Measurements from ENCODE around the gene CYP2J2.
A peak's percentile ranks its signal among the peaks of the same experiment; 100 is the strongest.

The CYP2J2 gene

DNA sequence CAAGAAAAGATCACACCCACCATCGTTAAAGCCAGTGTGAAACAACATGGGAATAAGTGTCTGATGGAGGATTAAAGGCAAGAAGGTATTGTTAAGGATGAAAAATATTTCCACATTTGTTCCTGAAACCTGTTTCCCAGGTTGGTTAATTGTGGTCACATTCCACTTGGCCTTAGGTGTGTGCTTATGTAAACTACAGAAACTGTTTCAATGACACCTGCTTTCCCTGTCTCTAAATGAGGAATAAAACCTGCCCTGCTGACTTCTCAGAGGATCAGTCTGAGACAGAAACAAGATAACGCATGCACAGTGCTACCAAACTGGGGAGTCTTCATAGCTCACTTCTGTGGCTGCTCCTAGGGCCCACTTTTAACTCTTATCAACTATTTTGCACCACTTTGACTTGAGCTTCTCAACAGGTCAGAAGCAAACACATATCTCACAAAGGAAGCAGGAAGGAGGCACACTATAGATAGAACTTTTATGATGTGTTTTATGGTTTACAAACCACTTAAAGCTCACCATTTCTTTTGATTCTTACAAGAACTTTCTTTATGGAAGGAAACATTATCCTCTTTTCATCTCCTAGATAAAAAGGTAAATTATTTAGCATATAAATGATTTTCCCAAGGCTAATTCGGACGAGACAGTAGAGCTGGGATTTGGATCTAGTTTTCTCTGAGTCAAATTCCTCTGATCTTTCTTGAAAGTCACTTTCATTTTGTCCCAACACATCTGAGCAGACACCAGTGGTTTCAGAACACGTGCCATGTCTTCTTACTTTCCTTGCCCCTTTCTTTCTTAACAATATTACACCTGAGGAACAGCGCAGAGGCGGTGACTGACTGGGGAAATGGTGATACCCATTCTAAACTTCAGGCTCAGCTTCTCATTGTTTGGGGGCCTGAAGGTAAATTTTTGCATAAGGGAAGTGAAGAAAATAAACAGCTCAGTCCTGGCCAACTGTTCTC, 33.4 kb downstream of the CYP2J2 start:
- Histone ChIP-seq H3K9ac (ENCODE audit: insufficient read length, low read depth) (no peak overlapping the region), H3K9me3 (ENCODE audit: insufficient read depth, low read length) (peaks cover 21% of the 10 kb centered on the region; the same call in 1 of the 2 replicates), H3K36me3 (ENCODE audit: insufficient read depth, insufficient read length, low read length) (no peaks in the 10 kb centered on the region), H3K27me3 (ENCODE audit: insufficient read depth, insufficient read length) (no peaks in the 10 kb centered on the region), H3K4me3 (ENCODE audit: insufficient read length, low read depth) (no peak overlapping the region), H3K4me1 (ENCODE audit: insufficient read depth, insufficient read length) (no peaks in the 10 kb centered on the region)
- TF ChIP-seq ZNF274 (IDR thresholded peaks at IDR 0.05; ENCODE audit: low read depth, low read length) (no peak), SUZ12 (IDR thresholded peaks at IDR 0.05; ENCODE audit: extremely low read depth, insufficient read depth, insufficient read length) (no peak), YY1 (IDR thresholded peaks at IDR 0.05; ENCODE audit: insufficient read depth, insufficient read length) (no peak)
- no peak for DNase-seq (ENCODE audit: low read depth, low spot score)

DNA sequence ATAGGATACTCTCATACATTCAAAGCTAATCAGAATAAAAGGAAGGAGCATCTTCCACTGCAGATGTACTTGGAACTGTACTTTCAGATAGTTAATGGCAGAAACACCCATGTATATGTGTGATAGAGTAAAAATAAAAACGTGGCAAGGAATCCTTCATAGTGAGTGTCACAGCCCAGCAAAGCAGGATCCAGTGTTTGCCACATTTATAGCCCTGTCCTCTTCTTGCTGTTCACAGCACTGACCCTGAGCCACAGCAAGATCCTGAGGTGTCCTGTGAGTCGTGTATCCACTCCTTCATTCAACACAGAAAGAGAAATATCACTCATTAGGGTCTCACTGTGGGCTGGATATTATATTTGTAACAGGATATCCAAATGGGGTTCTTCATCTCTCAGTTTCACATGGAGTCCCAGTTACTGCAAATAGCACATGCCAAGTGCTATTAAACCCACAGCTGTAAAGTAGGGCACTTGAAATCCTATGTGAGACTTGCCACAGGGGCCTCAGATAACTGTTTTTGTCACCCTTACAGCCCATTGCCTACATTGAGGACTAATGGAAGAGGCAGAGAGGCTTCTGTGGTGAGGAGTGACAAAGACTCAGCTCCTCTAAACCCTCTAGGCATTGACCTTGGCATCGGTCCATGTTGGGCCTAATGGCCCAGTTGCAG, 41.3 kb downstream of the CYP2J2 start:
- Histone ChIP-seq H3K36me3 (ENCODE audit: insufficient read depth, insufficient read length, low read length) (no peaks in the 10 kb centered on the region), H3K9me3 (ENCODE audit: insufficient read depth, low read length) (peaks cover 21% of the 10 kb centered on the region; the same call in 1 of the 2 replicates), H3K4me1 (ENCODE audit: insufficient read depth, insufficient read length) (no peaks in the 10 kb centered on the region), H3K9ac (ENCODE audit: insufficient read length, low read depth) (no peak overlapping the region), H3K4me3 (ENCODE audit: insufficient read length, low read depth) (no peak overlapping the region), H3K27me3 (ENCODE audit: insufficient read depth, insufficient read length) (no peaks in the 10 kb centered on the region)
- no peak for DNase-seq (ENCODE audit: low read depth, low spot score)
- no peak for TF ChIP-seq ZNF274 (IDR thresholded peaks at IDR 0.05; ENCODE audit: low read depth, low read length)
- TF ChIP-seq SUZ12 (IDR thresholded peaks at IDR 0.05; ENCODE audit: extremely low read depth, insufficient read depth, insufficient read length): no peak

GRCh38 chr1:59880735-59881134, 45.8 kb downstream of the CYP2J2 start:
- no peak for TF ChIP-seq SUZ12 (IDR thresholded peaks at IDR 0.05; ENCODE audit: extremely low read depth, insufficient read depth, insufficient read length)
- TF ChIP-seq ZNF274 (IDR thresholded peaks at IDR 0.05; ENCODE audit: low read depth, low read length): no peak
- TF ChIP-seq YY1 (IDR thresholded peaks at IDR 0.05; ENCODE audit: insufficient read depth, insufficient read length): no peak
- Histone ChIP-seq H3K4me1 (ENCODE audit: insufficient read depth, insufficient read length) (no peaks in the 10 kb centered on the region), H3K9ac (ENCODE audit: insufficient read length, low read depth) (no peak overlapping the region), H3K27me3 (ENCODE audit: insufficient read depth, insufficient read length) (no peaks in the 10 kb centered on the region), H3K4me3 (ENCODE audit: insufficient read length, low read depth) (no peak overlapping the region), H3K36me3 (ENCODE audit: insufficient read depth, insufficient read length, low read length) (no peaks in the 10 kb centered on the region), H3K9me3 (ENCODE audit: insufficient read depth, low read length) (no peaks in the 10 kb centered on the region; the same call in 1 of the 2 replicates)
- no peak for DNase-seq (ENCODE audit: low read depth, low spot score)

- no peak overlapping the region for H3K9ac ChIP-seq (ENCODE audit: insufficient read length, low read depth)
- TF ChIP-seq YY1 (IDR thresholded peaks at IDR 0.05; ENCODE audit: insufficient read depth, insufficient read length): no peak
- no peak for TF ChIP-seq SUZ12 (IDR thresholded peaks at IDR 0.05; ENCODE audit: extremely low read depth, insufficient read depth, insufficient read length)
- no peak for TF ChIP-seq ZNF274 (IDR thresholded peaks at IDR 0.05; ENCODE audit: low read depth, low read length)
- H3K4me3 ChIP-seq (ENCODE audit: insufficient read length, low read depth): no peak overlapping the region
- H3K9me3 ChIP-seq (ENCODE audit: insufficient read depth, low read length): no peaks in the 10 kb centered on the region; the same call in 1 of the 2 replicates
- DNase-seq (ENCODE audit: low read depth, low spot score): no peak
- H3K36me3 ChIP-seq (ENCODE audit: insufficient read depth, insufficient read length, low read length): no peaks in the 10 kb centered on the region
- H3K27me3 ChIP-seq (ENCODE audit: insufficient read depth, insufficient read length): no peaks in the 10 kb centered on the region
- H3K4me1 ChIP-seq (ENCODE audit: insufficient read depth, insufficient read length): no peaks in the 10 kb centered on the region
These were observed 46.5 kb downstream of the CYP2J2 start for GRCh38 chr1:59879996-59880505.

- Histone ChIP-seq H3K36me3 (ENCODE audit: insufficient read depth, insufficient read length, low read length) (no peaks in the 10 kb centered on the region), H3K9me3 (ENCODE audit: insufficient read depth, low read length) (no peaks in the 10 kb centered on the region; the same call in 1 of the 2 replicates), H3K27me3 (ENCODE audit: insufficient read depth, insufficient read length) (no peaks in the 10 kb centered on the region), H3K9ac (ENCODE audit: insufficient read length, low read depth) (no peak overlapping the region), H3K4me1 (ENCODE audit: insufficient read depth, insufficient read length) (no peaks in the 10 kb centered on the region), H3K4me3 (ENCODE audit: insufficient read length, low read depth) (no peak overlapping the region)
- TF ChIP-seq ZNF274 (IDR thresholded peaks at IDR 0.05; ENCODE audit: low read depth, low read length) (no peak), SUZ12 (IDR thresholded peaks at IDR 0.05; ENCODE audit: extremely low read depth, insufficient read depth, insufficient read length) (no peak), YY1 (IDR thresholded peaks at IDR 0.05; ENCODE audit: insufficient read depth, insufficient read length) (no peak)
- peak; percentile 87 for DNase-seq (ENCODE audit: low read depth, low spot score)
These were observed 47.0 kb downstream of the CYP2J2 start for GRCh38 chr1:59879574-59879973.

- no peak for DNase-seq (ENCODE audit: low read depth, low spot score)
- TF ChIP-seq SUZ12 (IDR thresholded peaks at IDR 0.05; ENCODE audit: extremely low read depth, insufficient read depth, insufficient read length) (no peak), ZNF274 (IDR thresholded peaks at IDR 0.05; ENCODE audit: low read depth, low read length) (no peak), YY1 (IDR thresholded peaks at IDR 0.05; ENCODE audit: insufficient read depth, insufficient read length) (no peak)
- Histone ChIP-seq H3K4me1 (ENCODE audit: insufficient read depth, insufficient read length) (no peaks in the 10 kb centered on the region), H3K4me3 (ENCODE audit: insufficient read length, low read depth) (no peak overlapping the region), H3K36me3 (ENCODE audit: insufficient read depth, insufficient read length, low read length) (no peaks in the 10 kb centered on the region), H3K27me3 (ENCODE audit: insufficient read depth, insufficient read length) (no peaks in the 10 kb centered on the region), H3K9me3 (ENCODE audit: insufficient read depth, low read length) (no peaks in the 10 kb centered on the region; the same call in 1 of the 2 replicates), H3K9ac (ENCODE audit: insufficient read length, low read depth) (no peak overlapping the region)
These were observed 48.2 kb downstream of the CYP2J2 start for GRCh38 chr1:59878370-59878769.

Measured in NT2/D1 (cell line).